ENCODE data around the gene COL27A1.

COL27A1 gene

DNA sequence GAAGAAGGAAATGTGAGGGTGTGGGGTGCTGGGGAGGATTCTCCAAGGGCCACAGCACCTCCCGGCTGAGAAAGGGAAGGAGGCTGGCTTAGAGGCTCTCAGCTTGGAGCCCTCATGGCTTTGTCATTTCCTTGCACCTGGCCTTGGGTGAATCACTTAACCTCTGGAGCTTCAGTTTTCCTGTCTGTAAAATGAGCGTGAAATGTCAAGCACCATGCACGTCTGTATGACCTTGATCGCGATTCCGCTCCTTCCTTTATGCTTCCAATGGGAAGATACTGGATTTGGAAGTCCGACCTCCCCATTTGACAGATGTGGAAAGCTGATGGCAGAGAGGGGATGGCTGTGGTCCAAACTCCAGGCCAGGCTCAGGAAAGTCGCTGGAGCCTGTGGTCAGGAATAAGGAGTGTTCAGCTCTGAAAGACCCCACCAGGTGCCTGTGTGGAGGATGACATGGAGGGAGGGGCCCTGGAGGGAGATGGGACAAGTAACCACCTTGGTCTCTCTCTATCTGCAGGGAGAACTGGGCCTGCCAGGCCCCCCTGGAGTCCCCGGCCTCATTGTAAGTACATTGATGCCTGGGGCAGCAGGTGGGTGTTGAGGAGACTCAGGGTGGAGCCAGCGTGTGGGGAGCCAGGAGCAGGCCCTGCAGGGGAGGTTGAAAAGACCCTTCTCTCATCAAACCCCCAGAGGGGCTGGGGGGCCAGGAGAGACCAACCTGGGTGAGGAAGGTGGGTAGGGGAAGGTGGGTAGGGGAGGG lies 66.5 kb downstream of the COL27A1 start:
- no peak for DNase-seq (ENCODE audit: extremely low read depth in 1 of 2, low read depth in 1 of 2)

DNA sequence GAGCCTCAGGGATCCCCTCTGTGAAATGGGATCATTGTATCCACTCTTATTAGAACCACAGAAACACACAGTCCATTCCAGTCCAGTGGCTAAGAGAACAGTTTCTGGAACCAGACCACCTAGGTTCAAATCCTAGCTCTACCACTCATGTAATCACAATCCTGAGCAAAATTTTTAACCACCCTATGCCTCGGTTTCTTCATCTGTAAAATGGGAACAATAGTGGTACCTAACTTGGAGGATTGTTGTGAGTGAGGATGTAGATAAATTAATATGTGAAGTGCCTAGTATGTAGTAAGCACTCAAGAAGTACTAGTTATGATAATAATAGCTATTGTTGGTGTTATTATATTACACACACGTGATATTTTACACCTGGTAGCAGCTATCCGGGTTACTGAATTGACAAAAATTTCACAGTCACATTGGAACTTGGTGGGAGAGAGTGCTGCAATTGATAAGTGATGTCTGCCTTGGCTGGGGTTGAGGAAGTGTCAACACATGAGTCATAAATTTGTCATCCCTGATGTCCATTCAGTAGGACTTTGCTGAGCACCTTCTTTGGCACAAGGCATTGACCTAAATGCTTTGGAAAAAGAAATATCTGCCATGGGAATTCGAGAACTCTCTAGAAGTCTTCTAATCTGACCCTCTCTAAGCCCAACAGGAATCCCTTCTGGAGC lies 68.4 kb downstream of the COL27A1 start:
- DNase-seq (ENCODE audit: extremely low read depth in 1 of 2, low read depth in 1 of 2) = no peak

GRCh38 chr9:114224247-114224610 lies 68.9 kb downstream of the COL27A1 start:
- no peak for DNase-seq (ENCODE audit: extremely low read depth in 1 of 2, low read depth in 1 of 2)

GRCh38 chr9:114225561-114226212 lies 70.3 kb downstream of the COL27A1 start:
- DNase-seq (ENCODE audit: extremely low read depth in 1 of 2, low read depth in 1 of 2) = no peak

- DNase-seq (ENCODE audit: extremely low read depth in 1 of 2, low read depth in 1 of 2) = no peak
These were observed 71.1 kb downstream of the COL27A1 start for GRCh38 chr9:114226246-114227055.

- no peak for DNase-seq (ENCODE audit: extremely low read depth in 1 of 2, low read depth in 1 of 2)
These were observed 72.1 kb downstream of the COL27A1 start for GRCh38 chr9:114227288-114228015.

- DNase-seq (ENCODE audit: extremely low read depth in 1 of 2, low read depth in 1 of 2) = no peak
These were observed 72.9 kb downstream of the COL27A1 start for GRCh38 chr9:114228016-114228808.

DNA sequence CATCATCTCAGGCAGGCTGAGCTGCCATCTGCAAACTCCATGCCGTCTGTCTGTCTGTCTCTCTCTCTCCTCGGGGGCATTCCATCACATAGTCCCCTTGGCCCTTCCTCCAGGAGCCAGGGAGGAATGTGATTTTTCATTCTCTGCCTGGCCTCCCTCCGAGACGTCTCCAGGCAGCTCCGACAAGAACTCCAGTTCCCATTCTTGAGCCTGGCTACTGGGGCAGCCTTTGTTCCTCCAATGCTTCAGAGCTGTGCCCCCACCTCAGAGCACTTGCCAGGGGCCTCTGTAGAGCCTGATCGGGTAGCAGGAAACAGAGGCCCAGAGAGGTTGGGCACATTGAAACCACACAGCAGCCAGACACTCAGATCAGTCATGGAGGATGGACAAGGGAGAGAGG lies 74.0 kb downstream of the COL27A1 start:
- no peak for DNase-seq (ENCODE audit: extremely low read depth in 1 of 2, low read depth in 1 of 2)

- DNase-seq (ENCODE audit: extremely low read depth in 1 of 2, low read depth in 1 of 2) = no peak
These were observed 74.7 kb downstream of the COL27A1 start for GRCh38 chr9:114230068-114230467.

DNA sequence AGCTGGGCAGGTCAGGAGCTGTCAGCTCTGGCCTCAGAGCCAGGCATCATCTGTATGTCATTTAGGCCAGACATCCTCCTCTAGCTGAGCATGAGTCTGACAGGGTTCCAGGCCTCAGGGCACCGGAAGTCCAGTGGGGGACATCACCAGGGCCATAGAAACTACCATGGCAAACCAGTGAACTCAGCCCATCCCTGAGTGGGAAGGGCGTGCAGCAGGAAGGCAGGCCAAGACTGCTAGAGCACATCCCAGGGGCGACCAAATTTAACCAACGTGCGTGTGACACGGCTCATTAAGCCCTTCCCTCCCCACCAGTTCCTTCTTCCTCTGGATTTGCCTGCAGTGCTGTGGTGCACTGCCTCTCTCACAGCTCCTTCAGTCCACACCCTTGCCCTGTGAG lies 75.9 kb downstream of the COL27A1 start:
- no peak for DNase-seq (ENCODE audit: extremely low read depth in 1 of 2, low read depth in 1 of 2)

GRCh38 chr9:114231719-114232449 lies 76.5 kb downstream of the COL27A1 start:
- no peak for DNase-seq (ENCODE audit: extremely low read depth in 1 of 2, low read depth in 1 of 2)

- DNase-seq (ENCODE audit: extremely low read depth in 1 of 2, low read depth in 1 of 2) = no peak
These were observed 78.3 kb downstream of the COL27A1 start for GRCh38 chr9:114233491-114234185.

GRCh38 chr9:114235033-114235661 lies 79.8 kb downstream of the COL27A1 start:
- DNase-seq (ENCODE audit: extremely low read depth in 1 of 2, low read depth in 1 of 2) = no peak

DNA sequence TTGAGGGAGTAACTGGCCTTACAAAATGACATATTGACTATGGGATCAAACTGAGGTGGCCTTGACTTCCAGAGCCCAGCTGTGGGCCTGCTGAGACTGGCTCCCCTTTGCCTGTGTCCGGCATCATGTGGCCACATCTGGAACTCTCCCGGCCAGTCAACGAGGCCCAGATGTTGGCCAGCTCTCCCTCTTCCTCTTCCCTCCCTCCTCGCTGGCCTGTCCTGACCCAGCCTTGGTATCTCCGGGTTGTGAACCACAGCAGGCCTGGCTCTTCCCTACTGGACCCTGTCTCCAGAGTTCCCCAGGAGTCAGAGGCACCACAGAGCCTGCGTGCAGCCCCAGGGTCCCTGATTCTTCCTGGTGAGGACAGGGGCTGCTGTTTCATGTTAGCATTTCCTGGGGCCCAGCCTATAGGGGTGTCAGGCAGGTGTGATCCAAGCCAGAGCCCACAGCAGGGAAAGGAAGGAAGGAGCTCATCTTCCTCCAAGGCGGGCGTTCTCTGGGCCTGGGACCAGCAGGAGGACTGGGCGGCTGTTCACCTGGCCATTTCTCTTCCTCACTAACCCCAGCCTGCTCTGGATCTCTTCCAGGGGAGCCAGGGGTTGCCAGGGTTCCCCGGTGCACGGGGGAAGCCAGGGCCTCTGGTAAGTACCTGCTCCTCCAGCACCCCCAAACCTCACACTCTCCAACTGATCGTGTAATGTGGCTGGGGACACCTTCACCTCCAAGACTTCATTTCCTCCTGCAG lies 81.2 kb downstream of the COL27A1 start:
- no peak for DNase-seq (ENCODE audit: extremely low read depth in 1 of 2, low read depth in 1 of 2)

DNA sequence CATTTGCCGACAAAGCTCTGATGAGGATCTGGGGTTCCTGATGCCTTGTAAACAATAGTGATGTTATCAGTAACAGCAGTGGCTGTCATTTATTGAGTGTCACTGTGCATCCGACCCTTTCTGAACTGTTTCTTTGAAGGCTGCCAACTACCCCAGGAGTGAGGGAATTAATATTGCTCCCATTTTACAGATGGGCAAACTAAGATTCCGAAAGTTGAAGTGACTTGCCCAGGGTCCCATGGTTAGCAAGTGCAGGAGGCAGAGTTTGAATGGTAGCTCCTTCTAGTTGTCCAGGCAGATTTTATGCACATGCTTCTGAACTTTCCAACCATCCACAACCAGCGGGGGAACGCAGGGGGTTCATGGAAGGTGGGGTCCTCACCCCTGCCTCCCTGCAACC lies 81.9 kb downstream of the COL27A1 start:
- no peak for DNase-seq (ENCODE audit: extremely low read depth in 1 of 2, low read depth in 1 of 2)

DNA sequence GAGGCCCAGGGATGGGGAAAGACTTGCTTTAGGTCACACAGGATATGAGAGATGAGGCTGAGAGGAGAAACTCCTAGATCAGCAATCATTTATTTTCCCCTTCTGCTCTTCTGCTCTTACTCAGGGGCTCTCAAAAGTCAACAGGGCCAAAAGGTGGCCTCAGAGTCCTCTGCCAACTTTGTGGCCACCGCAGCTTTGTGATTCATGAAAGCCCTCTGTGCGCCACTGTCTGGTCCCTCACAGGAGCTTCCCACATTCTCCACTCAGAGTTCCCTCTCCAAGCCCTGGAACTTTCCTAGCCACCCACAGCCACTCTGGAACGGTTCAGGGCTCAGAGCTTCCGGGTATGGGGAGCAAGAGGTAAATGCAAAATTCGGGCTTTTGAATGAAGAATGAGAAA lies 82.4 kb downstream of the COL27A1 start:
- DNase-seq (ENCODE audit: extremely low read depth in 1 of 2, low read depth in 1 of 2) = no peak

- DNase-seq (ENCODE audit: extremely low read depth in 1 of 2, low read depth in 1 of 2) = no peak
These were observed 83.1 kb downstream of the COL27A1 start for GRCh38 chr9:114238472-114238871.

Measured in stimulated activated CD8-positive, alpha-beta memory T cell treated with anti-CD3 and anti-CD28 coated beads, Interleukin-7, amount 100 ng/mL, for 48 hours (primary cell).